Activated effector memory CD4-positive, alpha-beta T cell treated with anti-CD3 and anti-CD28 coated beads, Interleukin-2, amount 50 U/mL, for 16 hours (primary cell): Measurements from ENCODE around the gene MEIKIN.

Experiments used
- DNase-seq: peaks from one replicate; pipeline ENCODE4 v3.0.0-alpha.2; 2020

MEIKIN gene

GRCh38 chr5:131766689-131767088 lies 178.8 kb downstream of the MEIKIN start:
- no peak for DNase-seq

DNA sequence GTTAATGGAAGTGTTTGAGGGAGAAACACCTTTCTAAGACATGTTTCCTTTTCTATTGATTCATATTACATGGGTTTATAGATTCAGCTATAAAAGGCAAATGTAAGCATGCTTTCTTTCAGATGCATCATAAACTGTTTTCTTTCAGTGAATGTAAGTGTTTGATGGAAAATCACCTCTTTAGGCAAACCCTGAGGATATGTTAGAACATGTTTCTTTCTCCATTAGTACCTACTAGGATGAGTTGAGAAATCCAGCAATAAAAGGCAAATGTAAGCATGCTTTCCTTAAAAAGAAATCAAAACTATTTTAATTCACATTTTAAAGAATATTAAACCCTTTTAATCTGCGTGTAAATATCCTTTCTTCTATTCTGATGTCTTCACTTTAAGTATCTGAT lies 180.2 kb downstream of the MEIKIN start:
- no peak for DNase-seq

DNA sequence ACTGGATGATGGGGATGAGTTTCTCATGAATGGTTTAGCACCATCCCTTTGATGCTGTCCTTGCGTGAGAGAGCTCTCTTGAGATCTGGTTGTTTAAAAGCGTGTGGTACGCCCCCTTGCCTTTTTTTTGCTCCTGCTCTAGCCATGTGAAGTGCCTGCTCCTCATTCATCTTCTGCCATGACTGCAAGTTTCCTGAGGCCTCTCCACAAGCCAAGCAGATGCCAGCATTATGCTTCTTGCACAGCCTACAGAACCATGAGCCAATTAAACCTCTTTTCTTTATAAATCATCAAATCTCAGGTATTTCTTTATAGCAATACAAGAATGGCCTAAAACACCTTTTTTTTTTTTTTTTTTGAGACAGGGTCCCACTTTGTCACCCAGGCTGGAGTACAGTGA lies 181.5 kb downstream of the MEIKIN start:
- DNase-seq: no peak

DNA sequence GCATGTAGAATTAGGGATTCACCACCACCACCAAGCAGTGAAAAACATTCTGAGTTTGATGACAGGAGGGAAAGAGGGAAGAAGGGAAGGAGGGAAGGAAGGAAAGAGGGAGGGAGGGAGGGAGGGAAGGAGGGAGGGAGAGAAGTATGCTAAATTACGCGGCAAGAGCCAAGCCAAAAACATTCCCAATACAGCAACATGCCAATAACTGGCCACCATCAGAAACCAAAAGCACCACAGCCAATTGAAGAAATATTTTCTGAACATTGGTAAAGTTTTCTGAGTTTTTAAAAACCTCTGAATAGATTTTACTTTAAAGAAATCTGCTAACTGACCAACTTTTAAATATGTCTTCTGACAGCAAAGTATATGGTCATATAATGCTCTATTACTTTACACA lies 184.7 kb downstream of the MEIKIN start:
- no peak for DNase-seq

- DNase-seq: no peak
Observed at GRCh38 chr5:131759704-131760103, 185.8 kb downstream of the MEIKIN start.

DNA sequence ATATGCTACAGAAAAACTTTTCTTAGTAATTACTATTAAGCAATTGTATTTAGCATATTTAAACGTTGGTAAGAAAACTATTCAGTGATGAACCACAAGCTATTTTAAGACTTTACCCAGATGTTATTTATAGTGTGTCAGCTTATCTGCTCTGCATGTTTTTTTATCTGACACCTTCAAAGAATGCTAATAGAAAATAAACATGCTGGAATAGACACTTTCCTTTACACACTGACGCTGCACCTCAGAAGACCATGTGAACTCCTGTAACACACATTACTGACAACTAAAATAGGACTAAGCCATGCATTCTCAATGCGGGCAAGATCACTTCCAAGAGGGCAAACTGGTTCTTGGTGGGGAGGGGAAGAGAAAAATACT lies 187.0 kb downstream of the MEIKIN start:
- DNase-seq: no peak

DNA sequence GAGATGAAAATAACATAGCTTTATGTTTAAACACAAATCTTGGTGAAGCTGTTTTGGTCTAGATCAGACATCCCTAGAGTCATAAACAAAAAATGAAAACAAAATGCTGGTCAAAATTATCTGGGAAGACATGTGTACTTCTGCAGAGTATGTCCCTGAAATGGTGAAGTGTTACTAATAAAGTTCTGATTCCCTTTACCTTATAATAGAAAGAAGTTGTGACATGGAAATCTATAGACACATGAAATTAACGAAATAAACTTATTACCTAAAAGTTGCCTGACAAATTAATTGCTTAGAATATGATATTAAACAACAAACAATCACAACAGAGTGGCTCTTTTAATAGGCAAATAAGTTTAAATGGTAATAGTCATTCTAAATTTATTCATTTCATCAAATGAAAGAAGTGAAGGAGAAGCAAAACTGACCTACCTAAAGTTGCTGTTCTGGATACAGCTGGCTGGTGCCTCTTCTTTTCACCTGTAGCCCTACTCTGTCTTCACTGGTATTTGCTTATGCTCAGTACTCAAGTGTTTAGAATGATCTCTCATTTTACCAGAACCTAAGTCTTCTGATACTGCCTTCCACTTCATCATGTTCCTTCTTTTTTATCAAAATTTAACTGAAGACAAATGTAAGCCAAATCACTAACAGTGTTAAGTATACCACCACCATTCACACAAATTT lies 187.5 kb downstream of the MEIKIN start:
- no peak for DNase-seq
